ENCODE measurements around the gene NOS1. TPM values are rescaled to one million over a fixed set of nuclear protein-coding genes. Genes with fewer than 3 reads are reported as not detected.

The NOS1 gene
- total and polyA plus RNA-seq, 2 donors (not counting 3 experiments of a cell fraction or from before 2014, with no cell fraction given): not detected

DNA sequence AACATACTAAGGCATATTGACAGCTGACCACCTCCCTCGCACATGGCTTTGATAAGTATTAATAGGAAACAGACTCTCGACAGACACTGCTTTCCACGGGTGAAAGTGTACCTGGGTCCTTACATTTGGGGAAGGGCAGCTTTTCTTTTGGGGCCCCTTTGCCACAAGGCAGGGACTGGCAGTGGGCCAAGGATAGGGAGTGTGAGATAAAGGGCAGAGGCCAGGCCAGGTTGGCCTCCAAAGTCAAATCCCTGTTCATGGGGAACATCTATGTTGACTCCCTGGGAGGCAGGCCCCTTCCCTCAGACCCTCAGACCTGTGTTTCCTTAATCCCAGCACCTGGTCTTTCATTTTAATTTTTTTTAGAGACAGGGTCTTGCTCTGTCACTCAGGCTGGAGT is 151.8 kb downstream of the NOS1 start:
- dilution Hi-C loops (cut with MboI; ENCODE audit: extremely low pct_ligation_motif_present, low sequenced_read_pairs) (no loop called here), intact Hi-C loops (cut with micrococcal nuclease) (loop anchor here (5.0 kb wide), 1 partner anchor 628 kb away; no protein-coding TSS in a partner anchor)
- H3K4me1 ChIP-seq (ENCODE audit: control insufficient read depth, extremely low read depth, insufficient read depth, low read length): no peaks in the 10 kb centered on the region
- no peaks in the 10 kb centered on the region for H3K79me2 ChIP-seq (ENCODE audit: control insufficient read depth, insufficient read depth, low read length)
- H3K9me1 ChIP-seq (replicated peaks; ENCODE audit: control insufficient read depth, extremely low read depth, insufficient read depth, low read length): no peaks in the 10 kb centered on the region
- H3K36me3 ChIP-seq (ENCODE audit: control insufficient read depth in 2 of 2, extremely low read depth in 1 of 2, insufficient read depth in 2 of 2, low read length in 2 of 2): no peaks in the 10 kb centered on the region
- no peak overlapping the region for H3K4me3 ChIP-seq (replicated peaks in 1 of 3; ENCODE audit: insufficient read depth in 1 of 3, low read depth in 1 of 3, low read length in 3 of 3)
- DNase-seq (ENCODE audit: low read depth, low spot score): no peak
- peaks cover 0 to 2% of the 10 kb centered on the region in 2 experiments for H3K27me3 ChIP-seq (ENCODE audit: control insufficient read depth in 2 of 2, insufficient read depth in 2 of 2, low read length in 2 of 2)
- FAIRE-seq: no peak
- TF ChIP-seq CTCF (IDR thresholded peaks at IDR 0.05; ENCODE audit: extremely low read depth in 1 of 2, insufficient read depth in 1 of 2, low read depth in 1 of 2, low read length in 2 of 2): no peak
- no peak for TF ChIP-seq EZH2 (IDR thresholded peaks at IDR 0.05; ENCODE audit: borderline replicate concordance, low read depth, low read length, severe bottlenecking)
- TF ChIP-seq MYC (IDR thresholded peaks at IDR 0.05; ENCODE audit: low read depth, low read length): no peak
- ChIA-PET POLR2A (no interaction called here), CTCF (interaction anchor here (0.6 to 4.8 kb wide), 3 partner anchors 628 to 1263 kb away, joined by 3 to 60 read pairs (median 14); no protein-coding TSS in a partner anchor)
- H3K4me2 ChIP-seq (ENCODE audit: insufficient read depth, low read length): no peak overlapping the region
- no peak overlapping the region for H3K27ac ChIP-seq (ENCODE audit: insufficient read depth, low read depth, low read length)
- no peaks in the 10 kb centered on the region for H4K20me1 ChIP-seq (replicated peaks; ENCODE audit: control insufficient read depth, extremely low read depth, insufficient read depth, low read length)
- no peaks in the 10 kb centered on the region for H3K9me3 ChIP-seq (replicated peaks; ENCODE audit: control insufficient read depth, insufficient read depth, low read length)
- BruUV-seq (replicated peaks): no TSS peak
- H3K9ac ChIP-seq (replicated peaks; ENCODE audit: extremely low read depth, insufficient read depth, low read length): no peak overlapping the region
- H2AFZ ChIP-seq (ENCODE audit: low read depth, low read length): no peak overlapping the region

DNA sequence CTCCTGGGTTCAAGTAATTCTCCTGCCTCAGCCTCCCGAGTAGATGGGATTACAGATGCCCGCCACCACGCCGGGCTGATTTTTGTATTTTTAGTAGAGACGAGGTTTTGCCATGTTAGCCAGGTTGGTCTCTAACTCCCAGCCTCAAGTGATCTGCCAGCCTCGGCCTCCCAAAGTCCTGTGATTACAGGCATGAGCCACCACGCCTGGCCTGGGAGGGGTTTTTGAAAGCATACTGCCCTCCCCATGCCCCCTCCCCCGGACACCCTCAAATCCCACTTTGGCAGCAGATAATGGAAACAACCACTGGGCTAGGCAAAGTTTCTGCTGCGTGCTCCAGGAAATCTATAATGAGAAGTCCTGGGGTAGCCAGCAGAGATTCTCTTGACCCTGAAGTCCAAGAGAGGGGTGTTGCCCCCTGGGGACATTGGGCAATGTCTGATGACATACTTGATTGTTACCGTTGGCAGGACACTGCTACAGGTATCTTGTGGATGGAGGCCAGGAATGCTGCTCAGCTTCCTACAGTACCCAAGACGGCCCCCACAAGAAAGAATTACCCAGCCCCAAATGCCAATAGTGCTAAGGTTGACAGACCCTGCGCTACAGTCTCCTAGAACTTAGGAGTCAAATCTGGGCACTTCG is 152.5 kb downstream of the NOS1 start:
- Histone ChIP-seq H3K4me1 (ENCODE audit: control insufficient read depth, extremely low read depth, insufficient read depth, low read length) (no peaks in the 10 kb centered on the region), H2AFZ (ENCODE audit: low read depth, low read length) (no peak overlapping the region), H3K27ac (ENCODE audit: insufficient read depth, low read depth, low read length) (no peak overlapping the region), H3K27me3 (ENCODE audit: control insufficient read depth in 2 of 2, insufficient read depth in 2 of 2, low read length in 2 of 2) (peaks cover 0 to 2% of the 10 kb centered on the region in 2 experiments), H3K9me1 (replicated peaks; ENCODE audit: control insufficient read depth, extremely low read depth, insufficient read depth, low read length) (no peaks in the 10 kb centered on the region), H4K20me1 (replicated peaks; ENCODE audit: control insufficient read depth, extremely low read depth, insufficient read depth, low read length) (no peaks in the 10 kb centered on the region), H3K79me2 (ENCODE audit: control insufficient read depth, insufficient read depth, low read length) (no peaks in the 10 kb centered on the region), H3K4me3 (replicated peaks in 1 of 3; ENCODE audit: insufficient read depth in 1 of 3, low read depth in 1 of 3, low read length in 3 of 3) (no peak overlapping the region), H3K4me2 (ENCODE audit: insufficient read depth, low read length) (no peak overlapping the region), H3K36me3 (ENCODE audit: control insufficient read depth in 2 of 2, extremely low read depth in 1 of 2, insufficient read depth in 2 of 2, low read length in 2 of 2) (no peaks in the 10 kb centered on the region), H3K9ac (replicated peaks; ENCODE audit: extremely low read depth, insufficient read depth, low read length) (no peak overlapping the region), H3K9me3 (replicated peaks; ENCODE audit: control insufficient read depth, insufficient read depth, low read length) (no peaks in the 10 kb centered on the region)
- intact Hi-C loops (cut with micrococcal nuclease) (no loop called here), dilution Hi-C loops (cut with MboI; ENCODE audit: extremely low pct_ligation_motif_present, low sequenced_read_pairs) (no loop called here)
- CTCF ChIA-PET: interaction anchor here (0.7 to 4.8 kb wide), 3 partner anchors 249 to 648 kb away, joined by 3 to 60 read pairs (median 3); no protein-coding TSS in a partner anchor
- DNase-seq (ENCODE audit: low read depth, low spot score) (no peak), FAIRE-seq (no peak)
- POLR2A ChIA-PET: no interaction called here
- TF ChIP-seq FOS (IDR thresholded peaks at IDR 0.05; ENCODE audit: borderline replicate concordance, insufficient read depth, low read length) (no peak), POLR2A (IDR thresholded peaks at IDR 0.05; ENCODE audit: low read depth, low read length) (no peak), GATA2 (IDR thresholded peaks at IDR 0.05; ENCODE audit: insufficient read depth, insufficient read length, low read depth, low read length) (no peak), POLR2AphosphoS5 (IDR thresholded peaks at IDR 0.05; ENCODE audit: insufficient read depth, low read depth, low read length) (no peak), MYC (IDR thresholded peaks at IDR 0.05; ENCODE audit: low read depth, low read length) (no peak), CTCF (IDR thresholded peaks at IDR 0.05; ENCODE audit: extremely low read depth in 1 of 2, insufficient read depth in 1 of 2, low read depth in 1 of 2, low read length in 2 of 2) (no peak), JUN (IDR thresholded peaks at IDR 0.05; ENCODE audit: borderline replicate concordance, insufficient read depth, insufficient read length, low read depth) (no peak), EZH2 (IDR thresholded peaks at IDR 0.05; ENCODE audit: borderline replicate concordance, low read depth, low read length, severe bottlenecking) (no peak), MAX (IDR thresholded peaks at IDR 0.05; ENCODE audit: insufficient read depth, insufficient read length) (no peak)
- no TSS peak for BruUV-seq (replicated peaks)

Data from endothelial cell of umbilical vein (primary cell).